GM23338 (cell line): ENCODE results near the gene TECPR2. TPM values are rescaled to one million over a fixed set of nuclear protein-coding genes. Genes with fewer than 3 reads are reported as not detected.

Experiments
- ATAC-seq: fragments of 200-7000 bp; cut with Tn5 transposase; 3 replicates; pipeline ENCODE4 v1.9.1; 2020
- DNase-seq: peaks from one replicate; pipeline ENCODE4 v3.0.0-alpha.2; 2015; ENCODE audit warnings: low spot score
- H2AFZ ChIP-seq: fragments of 200-600 bp; sonication (generic); 2 replicates; pipeline ENCODE4 v1.8.0; 2016; ENCODE audit warnings: antibody characterized with exemption, mild to moderate bottlenecking, moderate library complexity
- H3F3A ChIP-seq: fragments of 200-600 bp; sonication (generic); replicated peaks from 2 replicates; pipeline ENCODE4 v1.8.0; 2017; ENCODE audit warnings: antibody characterized with exemption, mixed run types, low read depth
- H3K27ac ChIP-seq: fragments of 200-600 bp; sonication (generic); 2 replicates; pipeline ENCODE4 v1.6.1; 2016; ENCODE audit warnings: low read depth
- H3K27me3 ChIP-seq: fragments of 200-600 bp; sonication (generic); 2 replicates; pipeline ENCODE4 v1.8.0; 2016; ENCODE audit warnings: mild to moderate bottlenecking, mixed run types, moderate library complexity; ENCODE audit not compliant: insufficient read depth
- H3K36me3 ChIP-seq: fragments of 200-600 bp; sonication (generic); 2 replicates; pipeline ENCODE4 v1.8.0; 2016; ENCODE audit warnings: mild to moderate bottlenecking; ENCODE audit not compliant: insufficient read depth
- H3K4me1 ChIP-seq: fragments of 200-600 bp; sonication (generic); 2 replicates; pipeline ENCODE4 v1.8.0; 2016; ENCODE audit warnings: mild to moderate bottlenecking, moderate library complexity; ENCODE audit not compliant: insufficient read depth
- H3K4me2 ChIP-seq: fragments of 200-600 bp; sonication (generic); 2 replicates; pipeline ENCODE4 v1.7.1; 2017; ENCODE audit warnings: mixed run types
- H3K4me3 ChIP-seq: fragments of 200-600 bp; sonication (generic); 2 replicates; pipeline ENCODE4 v1.6.1; 2016; ENCODE audit warnings: mixed run types
- H3K79me2 ChIP-seq: fragments of 200-600 bp; sonication (generic); replicated peaks from 2 replicates; pipeline ENCODE4 v1.8.0; 2017; ENCODE audit warnings: mild to moderate bottlenecking; ENCODE audit not compliant: insufficient read depth
- H3K9me2 ChIP-seq: fragments of 200-600 bp; sonication (generic); 2 replicates; pipeline ENCODE4 v1.8.0; 2017; ENCODE audit not compliant: insufficient read depth
- H4K20me1 ChIP-seq: fragments of 200-600 bp; sonication (generic); replicated peaks from 2 replicates; pipeline ENCODE4 v1.8.0; 2017; ENCODE audit warnings: mild to moderate bottlenecking; ENCODE audit not compliant: insufficient read depth
- H3K27ac Mint-ChIP-seq: 2 replicates; pipeline ENCODE4 v1.8.0; 2020; ENCODE audit warnings: inconsistent platforms, mild to moderate bottlenecking, moderate library complexity, mixed read lengths
- H3K27me3 Mint-ChIP-seq: 3 replicates; pipeline ENCODE4 v1.8.0; 2022; ENCODE audit warnings: low read depth, mild to moderate bottlenecking, moderate library complexity, mixed read lengths, inconsistent platforms; ENCODE audit not compliant: insufficient read depth, poor library complexity
- H3K36me3 Mint-ChIP-seq: 3 replicates; pipeline ENCODE4 v1.8.0; 2021; ENCODE audit warnings: low read depth, mild to moderate bottlenecking, inconsistent platforms, moderate library complexity, mixed read lengths
- H3K4me1 Mint-ChIP-seq: 3 replicates; pipeline ENCODE4 v1.8.0; 2020; ENCODE audit warnings: mild to moderate bottlenecking, inconsistent platforms, mixed read lengths
- H3K4me3 Mint-ChIP-seq: 3 replicates; pipeline ENCODE4 v1.8.0; 2021; ENCODE audit warnings: moderate library complexity, mild to moderate bottlenecking, inconsistent platforms, mixed read lengths
- H3K9me3 Mint-ChIP-seq: 3 replicates; pipeline ENCODE4 v1.8.0; 2020; ENCODE audit warnings: moderate library complexity, mild to moderate bottlenecking, inconsistent platforms, mixed read lengths
- CREB1 ChIP-seq: fragments of 250-450 bp; sonication (Bioruptor Pico); IDR thresholded peaks from 2 replicates; pipeline ENCODE4 v1.5.0; 2020; ENCODE audit warnings: low read depth, mild to moderate bottlenecking, moderate library complexity
- JUNB ChIP-seq: IDR thresholded peaks from one replicate; pipeline ENCODE4 v1.6.1; 2016; ENCODE audit warnings: antibody characterized with exemption; ENCODE audit not compliant: unreplicated experiment
- POLR2AphosphoS5 ChIP-seq: IDR thresholded peaks from 2 replicates; pipeline ENCODE4 v1.6.1; 2016; ENCODE audit warnings: antibody characterized with exemption, low read depth
- REST ChIP-seq: IDR thresholded peaks from one replicate; pipeline ENCODE4 v1.6.1; 2018; ENCODE audit warnings: antibody characterized with exemption; ENCODE audit not compliant: unreplicated experiment
- STAT1 ChIP-seq: IDR thresholded peaks from one replicate; pipeline ENCODE4 v1.6.1; 2016; ENCODE audit warnings: antibody characterized with exemption; ENCODE audit not compliant: unreplicated experiment
- ZNF114 ChIP-seq: fragments of 250-450 bp; sonication (Bioruptor Pico); IDR thresholded peaks from 2 replicates; pipeline ENCODE4 v1.5.0; 2020; ENCODE audit warnings: mild to moderate bottlenecking, moderate library complexity
- ZNF331 ChIP-seq: fragments of 250-450 bp; sonication (Bioruptor Pico); IDR thresholded peaks from 2 replicates; pipeline ENCODE4 v1.5.0; 2020; ENCODE audit warnings: low read depth, mild to moderate bottlenecking, moderate library complexity
- polyA plus RNA-seq: library from polyadenylated mRNA; unstranded; fragments of >200 nt; fragmentation: Nextera tagmentation; extraction: Ambion mirVana; gene quantifications from 2 replicates; pipeline ENCODE4 v1.2.1, GENCODE V29; 2016
- total RNA-seq: library from RNA; depleted of rRNA; stranded (reverse); fragments of >200 nt; shearing (Covaris generic); gene quantifications from 2 replicates; pipeline ENCODE4 v1.2.3, GENCODE V29; 2014

Gene TECPR2
- total and polyA plus RNA-seq, 2 experiments from 2014 or later = 4.8 to 20.5 TPM

DNA sequence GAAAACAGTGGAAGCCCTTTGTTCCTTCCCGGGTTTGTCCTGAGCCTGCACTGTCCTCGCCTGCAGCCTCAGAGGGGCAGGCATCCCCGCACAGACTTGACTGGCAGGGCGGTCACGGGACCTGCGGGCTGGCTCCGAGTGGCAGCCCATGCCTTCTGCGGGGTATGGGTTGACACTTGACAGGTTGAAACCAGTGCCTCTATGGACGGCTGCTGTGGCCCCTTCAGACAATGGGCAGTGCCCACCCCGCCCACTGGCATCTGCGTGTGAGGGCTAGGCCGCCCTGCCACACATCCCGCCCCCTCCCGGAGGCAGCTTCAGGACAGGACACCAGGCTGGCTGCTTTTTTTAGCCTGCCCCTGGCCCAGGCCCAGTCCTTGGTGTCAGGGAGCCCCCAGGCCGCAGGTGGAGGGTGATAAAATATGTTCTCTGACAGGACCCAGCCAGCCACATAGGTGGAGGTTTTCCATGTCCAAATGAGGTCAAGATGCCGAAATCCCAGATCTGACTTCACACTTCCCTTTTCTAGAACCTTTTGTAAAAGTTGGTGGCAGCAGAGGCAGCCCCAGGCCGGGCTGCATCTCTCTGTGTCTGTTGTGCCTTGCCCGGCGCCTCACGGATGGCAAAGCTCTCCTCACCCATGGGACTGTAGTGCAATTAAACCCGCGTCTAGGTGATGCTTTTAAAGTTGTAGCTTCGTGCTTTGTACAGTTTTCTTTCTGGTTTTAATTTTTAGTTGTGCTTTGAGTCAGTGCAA lies 136.8 kb downstream of the TECPR2 start:
- no peak overlapping the region for H3K4me3 ChIP-seq
- Mint-ChIP-seq H3K27me3 (peaks cover 8% of the 10 kb centered on the region), H3K4me1 (no peaks in the 10 kb centered on the region; the same call in 2 of the 3 replicates), H3K4me3 (no peak overlapping the region), H3K9me3 (no peaks in the 10 kb centered on the region; the same call in 2 of the 3 replicates), H3K36me3 (peaks cover 8% of the 10 kb centered on the region; the same call in 1 of the 3 replicates), H3K27ac (no peak overlapping the region)
- H3K9me2 ChIP-seq = no peaks in the 10 kb centered on the region
- H3K27me3 ChIP-seq = no peaks in the 10 kb centered on the region
- peaks cover 10% of the 10 kb centered on the region for H3F3A ChIP-seq
- H3K27ac ChIP-seq = no peak overlapping the region
- TF ChIP-seq ZNF331 (no peak), POLR2AphosphoS5 (no peak), REST (no peak), CREB1 (CRISPR knock-in tag) (no peak), STAT1 (no peak), JUNB (no peak), ZNF114 (no peak)
- no peak overlapping the region for H2AFZ ChIP-seq
- H3K36me3 ChIP-seq = 0 out of 2 replicates have a peak, but pooled peaks cover 2% of the 10 kb centered on the region
- H3K79me2 ChIP-seq = no peaks in the 10 kb centered on the region
- no peak overlapping the region for H3K4me2 ChIP-seq
- ATAC-seq = no peak
- DNase-seq = no peak
- H3K4me1 ChIP-seq = no peaks in the 10 kb centered on the region
- peaks cover 4% of the 10 kb centered on the region; the same call in 1 of the 2 replicates for H4K20me1 ChIP-seq

DNA sequence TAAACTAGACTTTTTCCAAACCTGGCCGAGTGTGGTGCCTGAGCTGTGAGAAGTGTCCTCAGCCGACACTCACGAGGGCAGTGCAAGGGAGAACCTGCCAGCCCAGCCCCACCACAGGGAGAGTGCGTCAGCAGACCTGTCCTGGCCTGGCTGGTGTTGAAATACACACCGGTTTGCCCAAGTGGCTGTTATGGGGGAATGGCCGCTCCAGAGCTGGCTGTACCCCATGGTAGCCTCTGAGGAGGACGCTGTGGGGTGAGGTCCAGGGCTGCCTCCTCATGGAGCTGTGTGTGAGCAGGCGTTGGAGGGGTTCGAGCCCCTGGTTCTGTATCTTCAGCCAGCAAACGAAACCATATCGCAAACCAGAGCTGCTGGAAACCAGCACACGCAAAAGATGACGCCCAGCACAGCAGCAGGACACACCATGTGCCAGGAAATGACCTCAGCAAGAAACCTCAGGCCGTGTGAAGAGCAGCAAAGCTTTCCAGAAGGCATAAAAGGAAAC lies 137.5 kb downstream of the TECPR2 start:
- TF ChIP-seq CREB1 (CRISPR knock-in tag) = no peak
- H3K27ac ChIP-seq = no peak overlapping the region
- H3K36me3 ChIP-seq = 0 out of 2 replicates have a peak, but pooled peaks cover 2% of the 10 kb centered on the region
- no peak overlapping the region for H3K4me3 ChIP-seq
- Mint-ChIP-seq H3K9me3 (no peaks in the 10 kb centered on the region; the same call in 2 of the 3 replicates), H3K27ac (no peak overlapping the region), H3K4me3 (no peak overlapping the region), H3K4me1 (no peaks in the 10 kb centered on the region; the same call in 2 of the 3 replicates), H3K36me3 (peaks cover 8% of the 10 kb centered on the region; the same call in 1 of the 3 replicates), H3K27me3 (peaks cover 9% of the 10 kb centered on the region)
- peaks cover 10% of the 10 kb centered on the region for H3F3A ChIP-seq
- DNase-seq = no peak
- no peaks in the 10 kb centered on the region for H3K79me2 ChIP-seq
- H3K4me2 ChIP-seq = no peak overlapping the region
- peaks cover 4% of the 10 kb centered on the region; the same call in 1 of the 2 replicates for H4K20me1 ChIP-seq
- H3K27me3 ChIP-seq = no peaks in the 10 kb centered on the region
- H3K9me2 ChIP-seq = no peaks in the 10 kb centered on the region
- H3K4me1 ChIP-seq = no peaks in the 10 kb centered on the region
- ATAC-seq = no peak
- no peak overlapping the region for H2AFZ ChIP-seq
